Measurements from ENCODE around the gene CALM1.

- TF ChIP-seq EZH2 (IDR thresholded peaks at IDR 0.05; ENCODE audit: borderline replicate concordance) (no peak), CTCF (IDR thresholded peaks at IDR 0.05; ENCODE audit: poor library complexity) (no peak), EZH2phosphoT487 (IDR thresholded peaks at IDR 0.05; ENCODE audit: low read depth, severe bottlenecking, unreplicated experiment) (no peak)
These were observed 59.7 kb downstream of the CALM1 start for GRCh38 chr14:90456551-90456950.

Measured in hepatocyte (in vitro differentiated cells).